ENCODE results near the gene SNX27. TPM values are rescaled to one million over a fixed set of nuclear protein-coding genes. Genes with fewer than 3 reads are reported as not detected.

Gene SNX27
- total RNA-seq, 4 donors from 2014 or later, result 48.1 to 61.1 (median 53.8) TPM

- TF ChIP-seq EP300 (IDR thresholded peaks at IDR 0.05) (no peak), POLR2AphosphoS5 (IDR thresholded peaks at IDR 0.05) (no peak), CTCF (IDR thresholded peaks at IDR 0.05) (no peak)
- Histone ChIP-seq H3K4me1 (peaks cover 0 to under 1% (median 0%) of the 10 kb centered on the region in 3 donors), H3K9me3 (no peaks in the 10 kb centered on the region), H3K27me3 (peaks cover 8% of the 10 kb centered on the region), H3K36me3 (no peaks in the 10 kb centered on the region), H3K4me3 (no peak overlapping the region), H3K27ac (no peak overlapping the region)
- WGBS, 2 donors (ENCODE audit: low coverage in 1 of 2), result 60 to 67% methylated on average over 1 to 6 of the region's 21 CpGs
- ATAC-seq, result no peak
These were observed 99.4 kb downstream of the SNX27 start for GRCh38 chr1:151711044-151711800.

GRCh38 chr1:151711951-151712350 lies 100.1 kb downstream of the SNX27 start:
- H3K4me3 ChIP-seq, result no peak overlapping the region
- no peak overlapping the region for H3K27ac ChIP-seq
- peaks cover 0 to 8% (median 0%) of the 10 kb centered on the region in 3 donors for H3K4me1 ChIP-seq
- H3K9me3 ChIP-seq, result no peaks in the 10 kb centered on the region
- TF ChIP-seq POLR2A (IDR thresholded peaks at IDR 0.05) (no peak), POLR2AphosphoS5 (IDR thresholded peaks at IDR 0.05) (no peak), EP300 (IDR thresholded peaks at IDR 0.05) (no peak)
- no peak for ATAC-seq
- WGBS, 2 donors (ENCODE audit: low coverage in 1 of 2), result 62% methylated on average over 9 of the region's 10 CpGs; no CpG with 5 or more reads in 1 of the 2 donors
- H3K27me3 ChIP-seq, result peaks cover 16% of the 10 kb centered on the region
- no peaks in the 10 kb centered on the region for H3K36me3 ChIP-seq

- Histone ChIP-seq H3K9me3 (no peaks in the 10 kb centered on the region), H3K27me3 (peaks cover 21% of the 10 kb centered on the region), H3K4me1 (peaks cover 0 to 19% (median 5%) of the 10 kb centered on the region in 3 donors), H3K4me3 (no peak overlapping the region), H3K27ac (no peak overlapping the region), H3K36me3 (no peaks in the 10 kb centered on the region)
- WGBS, 2 donors (ENCODE audit: low coverage in 1 of 2), result no CpG with 5 or more reads among the region's 2 CpGs
- no peak for ATAC-seq
- TF ChIP-seq EP300 (IDR thresholded peaks at IDR 0.05), result no peak
- TF ChIP-seq POLR2AphosphoS5 (IDR thresholded peaks at IDR 0.05), result no peak
- no peak for TF ChIP-seq POLR2A (IDR thresholded peaks at IDR 0.05)
These were observed 101.2 kb downstream of the SNX27 start for GRCh38 chr1:151713044-151713443.

GRCh38 chr1:151713874-151714273 lies 102.0 kb downstream of the SNX27 start:
- no peak overlapping the region for H3K27ac ChIP-seq
- no peaks in the 10 kb centered on the region for H3K36me3 ChIP-seq
- H3K27me3 ChIP-seq, result peaks cover 21% of the 10 kb centered on the region
- peaks cover 0 to 27% (median 5%) of the 10 kb centered on the region in 3 donors for H3K4me1 ChIP-seq
- TF ChIP-seq POLR2AphosphoS5 (IDR thresholded peaks at IDR 0.05) (no peak), POLR2A (IDR thresholded peaks at IDR 0.05) (no peak), EP300 (IDR thresholded peaks at IDR 0.05) (no peak), CTCF (IDR thresholded peaks at IDR 0.05) (no peak)
- no peaks in the 10 kb centered on the region for H3K9me3 ChIP-seq
- H3K4me3 ChIP-seq, result no peak overlapping the region
- 60% methylated on average over 1 of the region's 2 CpGs; no CpG with 5 or more reads in 1 of the 2 donors for WGBS, 2 donors (ENCODE audit: low coverage in 1 of 2)
- ATAC-seq, result no peak

GRCh38 chr1:151714820-151715725 lies 103.2 kb downstream of the SNX27 start:
- WGBS, 2 donors (ENCODE audit: low coverage in 1 of 2), result 74 to 83% methylated on average over 5 to 7 of the region's 10 CpGs
- H3K36me3 ChIP-seq, result no peaks in the 10 kb centered on the region
- H3K4me3 ChIP-seq, result no peak overlapping the region
- no peak for TF ChIP-seq EP300 (IDR thresholded peaks at IDR 0.05)
- peaks cover 21% of the 10 kb centered on the region for H3K27me3 ChIP-seq
- ATAC-seq, result no peak
- no peak overlapping the region for H3K27ac ChIP-seq
- H3K9me3 ChIP-seq, result no peaks in the 10 kb centered on the region
- peaks cover 0 to 38% (median 5%) of the 10 kb centered on the region in 3 donors for H3K4me1 ChIP-seq

- H3K36me3 ChIP-seq, result no peaks in the 10 kb centered on the region
- H3K27me3 ChIP-seq, result peaks cover 21% of the 10 kb centered on the region
- 10 to 37% methylated on average over 4 of the region's 17 CpGs for WGBS, 2 donors (ENCODE audit: low coverage in 1 of 2)
- TF ChIP-seq POLR2A (IDR thresholded peaks at IDR 0.05), result no peak
- no peak for TF ChIP-seq EP300 (IDR thresholded peaks at IDR 0.05)
- TF ChIP-seq CTCF (IDR thresholded peaks at IDR 0.05), result no peak
- no peak for TF ChIP-seq POLR2AphosphoS5 (IDR thresholded peaks at IDR 0.05)
- H3K9me3 ChIP-seq, result no peaks in the 10 kb centered on the region
- H3K27ac ChIP-seq, result no peak overlapping the region
- ATAC-seq, result no peak
- no peak overlapping the region for H3K4me3 ChIP-seq
- H3K4me1 ChIP-seq, result peaks cover 0 to 45% (median 9%) of the 10 kb centered on the region in 3 donors
These were observed 104.0 kb downstream of the SNX27 start for GRCh38 chr1:151715726-151716404.
